HepG2 (cell line): Measurements from ENCODE around the gene NOL12. TPM values are rescaled to one million over a fixed set of nuclear protein-coding genes. Genes with fewer than 3 reads are reported as not detected.

Experiments
- ELF3 ChIP-seq: IDR thresholded peaks from 2 replicates; pipeline ENCODE4 v1.6.1; 2016; ENCODE audit warnings: missing genetic modification reagents, missing compliant biosample characterization
- GABPB1 ChIP-seq: IDR thresholded peaks from 2 replicates; pipeline ENCODE4 v1.6.1; 2016; ENCODE audit warnings: mild to moderate bottlenecking, missing genetic modification reagents, moderate library complexity, missing compliant biosample characterization
- GPBP1L1 ChIP-seq: sonication (generic); formaldehyde crosslinking; IDR thresholded peaks from 2 replicates; pipeline ENCODE4 v1.5.0; 2020; ENCODE audit warnings: mild to moderate bottlenecking, missing genetic modification reagents
- MIER3 ChIP-seq: IDR thresholded peaks from 2 replicates; pipeline ENCODE4 v1.6.1; 2016; ENCODE audit warnings: missing compliant biosample characterization, borderline replicate concordance
- PAF1 ChIP-seq: IDR thresholded peaks from 2 replicates; pipeline ENCODE4 v1.6.1; 2016; ENCODE audit warnings: missing genetic modification reagents, missing compliant biosample characterization
- RFX5 ChIP-seq: IDR thresholded peaks from 2 replicates; pipeline ENCODE4 v1.6.1; 2011; ENCODE audit warnings: low read depth, low read length, improper control_type of control experiment
- RFXAP ChIP-seq: sonication (generic); formaldehyde crosslinking; IDR thresholded peaks from 2 replicates; pipeline ENCODE4 v1.4.0; 2020; ENCODE audit warnings: missing genetic modification reagents, borderline replicate concordance
- TEAD3 ChIP-seq: optimal IDR thresholded peaks from 2 replicates; pipeline ENCODE3; 2016; ENCODE audit warnings: borderline replicate concordance
- THAP11 ChIP-seq: IDR thresholded peaks from 2 replicates; pipeline ENCODE4 v1.6.1; 2016; ENCODE audit warnings: missing biosample characterization, missing genetic modification reagents
- THRA ChIP-seq: sonication (generic); formaldehyde crosslinking; IDR thresholded peaks from 2 replicates; pipeline ENCODE4 v1.4.0; 2020; ENCODE audit warnings: missing genetic modification reagents, borderline replicate concordance
- ZFX ChIP-seq: sonication (generic); formaldehyde crosslinking; IDR thresholded peaks from 2 replicates; pipeline ENCODE4 v1.4.0; 2020; ENCODE audit warnings: mild to moderate bottlenecking, low read depth, missing genetic modification reagents, moderate library complexity
- ZFY ChIP-seq: sonication (generic); formaldehyde crosslinking; IDR thresholded peaks from 2 replicates; pipeline ENCODE4 v1.4.0; 2020; ENCODE audit warnings: missing genetic modification reagents
- ZNF10 ChIP-seq: sonication (generic); formaldehyde crosslinking; IDR thresholded peaks from 2 replicates; pipeline ENCODE4 v1.4.0; 2020; ENCODE audit warnings: mild to moderate bottlenecking, low read depth, missing genetic modification reagents, borderline replicate concordance
- ZNF207 ChIP-seq: fragments of 450-650 bp; IDR thresholded peaks from 2 replicates; pipeline ENCODE4 v1.6.1; 2016; ENCODE audit warnings: antibody characterized with exemption, borderline replicate concordance
- ZNF317 ChIP-seq: sonication (generic); formaldehyde crosslinking; IDR thresholded peaks from 2 replicates; pipeline ENCODE4 v1.5.0; 2020; ENCODE audit warnings: mild to moderate bottlenecking, missing genetic modification reagents
- ZNF605 ChIP-seq: sonication (generic); formaldehyde crosslinking; IDR thresholded peaks from 2 replicates; pipeline ENCODE4 v1.8.0; 2022; ENCODE audit warnings: mild to moderate bottlenecking, missing genetic modification reagents
- ZSCAN21 ChIP-seq: sonication (generic); formaldehyde crosslinking; IDR thresholded peaks from 2 replicates; pipeline ENCODE4 v1.8.0; 2022; ENCODE audit warnings: mild to moderate bottlenecking, missing genetic modification reagents, moderate library complexity, borderline replicate concordance
- polyA plus RNA-seq, 8 experiments: library from polyadenylated mRNA; depleted of rRNA in 3 of 8; stranded (reverse) in 7 of 8; unstranded in 1 of 8; fragments of >200 nt; fragmentation: Illumina TruSeq in 4 of 8; extraction: Trizol in 4 of 8; gene quantifications; 2 replicates each; pipeline versions ENCODE4 v1.2.1 to v1.2.3, GENCODE V29; 2011 to 2016; ENCODE audit warnings: low read depth in 4 of 8, missing spikeins in 1 of 8, mixed read lengths in 1 of 8; ENCODE audit not compliant: insufficient read depth in 1 of 8
- total RNA-seq, 5 experiments: library from RNA; depleted of rRNA; stranded (reverse); fragments of >200 nt; fragmentation: Illumina TruSeq; extraction: Trizol; gene quantifications; 2 replicates each; pipeline ENCODE4 v1.2.3, GENCODE V29; 2016; ENCODE audit warnings: low read depth in 1 of 5
- TF ChIP-seq, protein P1 (sequence below): sonication (generic); formaldehyde crosslinking; IDR thresholded peaks from 2 replicates; pipeline ENCODE4 v1.4.0; 2020; ENCODE audit warnings: mild to moderate bottlenecking, missing genetic modification reagents
- TF ChIP-seq, protein P2 (sequence below): sonication (generic); formaldehyde crosslinking; IDR thresholded peaks from 2 replicates; pipeline ENCODE4 v1.4.0; 2020; ENCODE audit warnings: missing genetic modification reagents
- TF ChIP-seq, protein P3 (sequence below): IDR thresholded peaks from 2 replicates; pipeline ENCODE4 v1.6.1; 2016; ENCODE audit warnings: missing genetic modification reagents, missing compliant biosample characterization
- TF ChIP-seq, protein P4 (sequence below): IDR thresholded peaks from 2 replicates; pipeline ENCODE4 v1.6.1; 2016
- TF ChIP-seq, protein P5 (sequence below): sonication (generic); formaldehyde crosslinking; IDR thresholded peaks from 2 replicates; pipeline ENCODE4 v1.5.0; 2020; ENCODE audit warnings: mild to moderate bottlenecking, missing genetic modification reagents

Gene NOL12
- total and polyA plus RNA-seq, 2 of the 13 experiments (the other 11 are each of a cell fraction or from before 2014, with no cell fraction given): 14.3 to 31.4 TPM

DNA sequence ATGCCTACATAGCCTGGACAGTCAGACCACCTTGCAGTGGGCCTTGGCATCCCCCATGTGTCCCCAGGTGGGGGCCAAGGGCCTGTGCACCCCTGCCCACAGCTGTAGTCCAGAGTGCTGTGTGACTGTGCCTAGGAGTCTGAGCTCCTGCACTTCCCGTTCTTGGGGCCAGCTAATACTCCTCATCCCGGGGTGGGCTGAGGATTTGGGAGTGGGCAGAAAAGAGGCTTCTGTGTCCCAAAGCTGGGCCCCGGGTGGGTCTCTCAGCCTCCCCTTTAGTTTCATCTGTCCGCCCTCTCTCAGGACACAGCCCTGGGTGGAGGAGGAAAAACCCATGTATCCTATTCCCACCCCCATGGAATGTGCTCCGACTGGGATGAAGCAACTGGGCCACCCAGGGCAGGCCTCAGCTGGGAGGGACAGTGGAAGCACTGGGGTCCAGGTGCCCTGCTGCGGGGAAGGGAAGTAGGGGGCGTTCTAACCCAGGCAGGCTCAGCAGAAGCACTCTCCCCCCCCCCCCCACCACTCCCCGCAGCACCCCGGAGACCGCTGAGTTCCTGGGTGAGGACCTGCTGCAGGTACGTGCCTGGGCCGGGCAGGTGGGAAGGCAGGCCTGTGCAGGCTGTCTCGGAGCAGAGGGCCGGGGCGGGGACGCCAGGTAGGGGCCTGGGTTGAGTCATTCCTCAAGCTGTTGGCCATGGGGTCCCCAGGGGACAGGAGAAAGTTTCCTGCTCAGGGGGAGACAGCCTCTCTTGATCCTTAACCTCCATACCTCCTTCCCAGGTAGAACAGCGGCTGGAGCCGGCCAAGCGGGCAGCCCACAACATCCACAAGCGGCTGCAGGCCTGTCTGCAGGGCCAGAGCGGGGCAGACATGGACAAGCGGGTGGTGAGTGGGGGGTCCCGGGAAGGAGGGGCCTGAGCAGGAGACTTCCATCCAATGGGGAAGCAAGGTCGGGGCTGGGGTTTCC is 45.3 kb upstream of the NOL12 start (continued):
- no peak for TF ChIP-seq ZNF317 (CRISPR knock-in tag)
- no peak for TF ChIP-seq ZNF207
- no peak for TF ChIP-seq RFXAP
- peak; percentile 70 for TF ChIP-seq TEAD3 (CRISPR knock-in tag)
- TF ChIP-seq, protein P1, sequence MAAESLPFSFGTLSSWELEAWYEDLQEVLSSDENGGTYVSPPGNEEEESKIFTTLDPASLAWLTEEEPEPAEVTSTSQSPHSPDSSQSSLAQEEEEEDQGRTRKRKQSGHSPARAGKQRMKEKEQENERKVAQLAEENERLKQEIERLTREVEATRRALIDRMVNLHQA (CRISPR knock-in tag): no peak
- no peak for TF ChIP-seq ZNF10 (CRISPR knock-in tag)
- no peak for TF ChIP-seq THAP11
- TF ChIP-seq, protein P2, sequence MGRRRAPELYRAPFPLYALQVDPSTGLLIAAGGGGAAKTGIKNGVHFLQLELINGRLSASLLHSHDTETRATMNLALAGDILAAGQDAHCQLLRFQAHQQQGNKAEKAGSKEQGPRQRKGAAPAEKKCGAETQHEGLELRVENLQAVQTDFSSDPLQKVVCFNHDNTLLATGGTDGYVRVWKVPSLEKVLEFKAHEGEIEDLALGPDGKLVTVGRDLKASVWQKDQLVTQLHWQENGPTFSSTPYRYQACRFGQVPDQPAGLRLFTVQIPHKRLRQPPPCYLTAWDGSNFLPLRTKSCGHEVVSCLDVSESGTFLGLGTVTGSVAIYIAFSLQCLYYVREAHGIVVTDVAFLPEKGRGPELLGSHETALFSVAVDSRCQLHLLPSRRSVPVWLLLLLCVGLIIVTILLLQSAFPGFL (CRISPR knock-in tag): no peak
- peak; percentile 28; the same call in 1 of the 2 replicates for TF ChIP-seq GABPB1 (CRISPR knock-in tag)
- TF ChIP-seq ZNF605 (CRISPR knock-in tag): peak; percentile 33; the same call in 1 of the 2 replicates
- TF ChIP-seq ELF3: no peak
- TF ChIP-seq GPBP1L1 (CRISPR knock-in tag): no peak
- TF ChIP-seq MIER3: no peak
- TF ChIP-seq, protein P3, sequence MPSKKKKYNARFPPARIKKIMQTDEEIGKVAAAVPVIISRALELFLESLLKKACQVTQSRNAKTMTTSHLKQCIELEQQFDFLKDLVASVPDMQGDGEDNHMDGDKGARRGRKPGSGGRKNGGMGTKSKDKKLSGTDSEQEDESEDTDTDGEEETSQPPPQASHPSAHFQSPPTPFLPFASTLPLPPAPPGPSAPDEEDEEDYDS (CRISPR knock-in tag): no peak
- TF ChIP-seq, protein P4, sequence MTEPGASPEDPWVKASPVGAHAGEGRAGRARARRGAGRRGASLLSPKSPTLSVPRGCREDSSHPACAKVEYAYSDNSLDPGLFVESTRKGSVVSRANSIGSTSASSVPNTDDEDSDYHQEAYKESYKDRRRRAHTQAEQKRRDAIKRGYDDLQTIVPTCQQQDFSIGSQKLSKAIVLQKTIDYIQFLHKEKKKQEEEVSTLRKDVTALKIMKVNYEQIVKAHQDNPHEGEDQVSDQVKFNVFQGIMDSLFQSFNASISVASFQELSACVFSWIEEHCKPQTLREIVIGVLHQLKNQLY (CRISPR knock-in tag): no peak
- TF ChIP-seq RFX5: no peak
- 0 out of 2 replicates have a peak, but pooled peaks have one; percentile 17 for TF ChIP-seq ZFX (CRISPR knock-in tag)
- TF ChIP-seq PAF1: no peak
- TF ChIP-seq THRA (CRISPR knock-in tag): no peak
- TF ChIP-seq ZFY (CRISPR knock-in tag): peak; percentile 26; the same call in 1 of the 2 replicates
- TF ChIP-seq ZSCAN21: no peak
- TF ChIP-seq, protein P5, sequence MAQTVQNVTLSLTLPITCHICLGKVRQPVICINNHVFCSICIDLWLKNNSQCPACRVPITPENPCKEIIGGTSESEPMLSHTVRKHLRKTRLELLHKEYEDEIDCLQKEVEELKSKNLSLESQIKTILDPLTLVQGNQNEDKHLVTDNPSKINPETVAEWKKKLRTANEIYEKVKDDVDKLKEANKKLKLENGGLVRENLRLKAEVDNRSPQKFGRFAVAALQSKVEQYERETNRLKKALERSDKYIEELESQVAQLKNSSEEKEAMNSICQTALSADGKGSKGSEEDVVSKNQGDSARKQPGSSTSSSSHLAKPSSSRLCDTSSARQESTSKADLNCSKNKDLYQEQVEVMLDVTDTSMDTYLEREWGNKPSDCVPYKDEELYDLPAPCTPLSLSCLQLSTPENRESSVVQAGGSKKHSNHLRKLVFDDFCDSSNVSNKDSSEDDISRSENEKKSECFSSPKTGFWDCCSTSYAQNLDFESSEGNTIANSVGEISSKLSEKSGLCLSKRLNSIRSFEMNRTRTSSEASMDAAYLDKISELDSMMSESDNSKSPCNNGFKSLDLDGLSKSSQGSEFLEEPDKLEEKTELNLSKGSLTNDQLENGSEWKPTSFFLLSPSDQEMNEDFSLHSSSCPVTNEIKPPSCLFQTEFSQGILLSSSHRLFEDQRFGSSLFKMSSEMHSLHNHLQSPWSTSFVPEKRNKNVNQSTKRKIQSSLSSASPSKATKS (CRISPR knock-in tag): no peak
